ENCODE data around the gene PIMREG. TPM values are rescaled to one million over a fixed set of nuclear protein-coding genes. Genes with fewer than 3 reads are reported as not detected.

PIMREG gene
- total RNA-seq, 1 donor = 13.1 TPM

GRCh38 chr17:6446516-6447100, 2.4 kb downstream of the PIMREG start:
- TF ChIP-seq CTCF (IDR thresholded peaks at IDR 0.05; ENCODE audit: insufficient read depth, low read length) = no peak
- H3K4me3 ChIP-seq (ENCODE audit: low read depth, low read length) = no peak overlapping the region
- DNase-seq (ENCODE audit: low read depth) = no peak

- no peak for TF ChIP-seq CTCF (IDR thresholded peaks at IDR 0.05; ENCODE audit: insufficient read depth, low read length)
- no peak for DNase-seq (ENCODE audit: low read depth)
- no peak overlapping the region for H3K4me3 ChIP-seq (ENCODE audit: low read depth, low read length)
Observed at GRCh38 chr17:6448473-6448872, 4.2 kb downstream of the PIMREG start.

GRCh38 chr17:6449307-6449706, 5.1 kb downstream of the PIMREG start:
- no peak for DNase-seq (ENCODE audit: low read depth)
- H3K4me3 ChIP-seq (ENCODE audit: low read depth, low read length) = no peak overlapping the region
- TF ChIP-seq CTCF (IDR thresholded peaks at IDR 0.05; ENCODE audit: insufficient read depth, low read length) = no peak

- no peak for TF ChIP-seq CTCF (IDR thresholded peaks at IDR 0.05; ENCODE audit: insufficient read depth, low read length)
- no peak for DNase-seq (ENCODE audit: low read depth)
- H3K4me3 ChIP-seq (ENCODE audit: low read depth, low read length) = no peak overlapping the region
Observed at GRCh38 chr17:6450926-6451832, 6.9 kb downstream of the PIMREG start.

GRCh38 chr17:6452471-6453266, 8.4 kb downstream of the PIMREG start:
- no peak for DNase-seq (ENCODE audit: low read depth)
- no peak for TF ChIP-seq CTCF (IDR thresholded peaks at IDR 0.05; ENCODE audit: insufficient read depth, low read length)
- H3K4me3 ChIP-seq (ENCODE audit: low read depth, low read length) = no peak overlapping the region

GRCh38 chr17:6453279-6454024, 9.2 kb downstream of the PIMREG start:
- TF ChIP-seq CTCF (IDR thresholded peaks at IDR 0.05; ENCODE audit: insufficient read depth, low read length) = no peak
- DNase-seq (ENCODE audit: low read depth) = no peak
- H3K4me3 ChIP-seq (ENCODE audit: low read depth, low read length) = no peak overlapping the region
